Common myeloid progenitor, CD34-positive (primary cell): Measurements from ENCODE around the gene CPEB3.
"Not testable (repeated sequence)": the region's sequence is repeated elsewhere in the genome, so short reads cannot be mapped to it uniquely, and the experiment has no call there.

Experiments
- CTCF ChIA-PET: fragments of 350-600 bp; sonication (Branson Sonifier 250); formaldehyde crosslinking; loops from one replicate; lab custom pipeline; 2021; ENCODE audit warnings: antibody characterized with exemption; lab: Charles Lee
- POLR2A ChIA-PET: fragments of 350-600 bp; sonication (Branson Sonifier 250); formaldehyde crosslinking; loops from one replicate; lab custom pipeline; 2021; ENCODE audit warnings: antibody characterized with exemption; lab: Charles Lee
- DNase-seq, 3 donors: peaks; one replicate each; pipeline versions ENCODE4 v3.0.0 to v3.0.0-alpha.2; 2013
- H3K27ac ChIP-seq, 2 experiments: 1 replicate in 1 of 2; 2 replicates in 1 of 2; pipeline ENCODE4 v1.7.0; 2013; ENCODE audit warnings: inconsistent platforms in 2 of 2, low read length in 2 of 2, mild to moderate bottlenecking in 2 of 2, low read depth in 1 of 2, moderate library complexity in 1 of 2; ENCODE audit not compliant: severe bottlenecking in 2 of 2, insufficient read depth in 1 of 2, poor library complexity in 1 of 2
- H3K27me3 ChIP-seq, 5 experiments: replicated peaks in 2 of 5; 1 replicate in 3 of 5; 2 replicates in 2 of 5; pipeline versions ENCODE4 v1.6.1 to v1.7.0; 2013; ENCODE audit warnings: low read length in 4 of 5, mild to moderate bottlenecking in 2 of 5, moderate library complexity in 2 of 5, inconsistent platforms in 1 of 5; ENCODE audit not compliant: insufficient read depth in 5 of 5, control insufficient read depth in 4 of 5
- H3K36me3 ChIP-seq, 4 experiments: 1 replicate in 2 of 4; 2 replicates in 2 of 4; pipeline versions ENCODE4 v1.6.1 to v1.7.0; 2013; ENCODE audit warnings: low read length in 3 of 4, control low read depth in 1 of 4, mild to moderate bottlenecking in 1 of 4; ENCODE audit not compliant: control insufficient read depth in 4 of 4, insufficient read depth in 4 of 4
- H3K4me1 ChIP-seq, 4 experiments: 1 replicate in 3 of 4; 2 replicates in 1 of 4; pipeline versions ENCODE4 v1.6.1 to v1.7.1; 2013; ENCODE audit warnings: low read length in 3 of 4, mild to moderate bottlenecking in 3 of 4, control low read depth in 1 of 4, inconsistent platforms in 1 of 4, moderate library complexity in 1 of 4; ENCODE audit not compliant: control insufficient read depth in 4 of 4, insufficient read depth in 4 of 4; ENCODE audit errors: control extremely low read depth in 1 of 4
- H3K4me3 ChIP-seq, 7 experiments: 1 replicate in 4 of 7; 2 replicates in 3 of 7; pipeline versions ENCODE4 v1.5.1 to v1.7.0; 2013; ENCODE audit warnings: mild to moderate bottlenecking in 7 of 7, low read length in 6 of 7, moderate library complexity in 6 of 7, inconsistent platforms in 2 of 7, low read depth in 2 of 7, control low read depth in 1 of 7; ENCODE audit not compliant: insufficient read depth in 4 of 7, control insufficient read depth in 1 of 7; ENCODE audit errors: extremely low read depth in 1 of 7
- H3K9me3 ChIP-seq, 5 experiments: 1 replicate in 4 of 5; 2 replicates in 1 of 5; pipeline versions ENCODE4 v1.6.1 to v1.7.1; 2013; ENCODE audit warnings: low read length in 4 of 5, mild to moderate bottlenecking in 2 of 5, inconsistent platforms in 1 of 5, low read depth in 1 of 5, moderate library complexity in 1 of 5; ENCODE audit not compliant: control insufficient read depth in 4 of 5, insufficient read depth in 2 of 5; ENCODE audit errors: control extremely low read depth in 1 of 5
- WGBS: methylation state at CpG from one replicate; pipeline ENCODE4 v1.1.5; 2013; ENCODE audit not compliant: insufficient coverage; 5-methylcytosine and 5-hydroxymethylcytosine counted together

Gene CPEB3

GRCh38 chr10:92124020-92124419 lies 166.9 kb downstream of the CPEB3 start:
- no peaks in the 10 kb centered on the region for H3K36me3 ChIP-seq
- WGBS, result no CpG with 5 or more reads among the region's 1 CpG
- H3K9me3 ChIP-seq, result peaks cover 0 to 4% (median 0%) of the 10 kb centered on the region in 5 experiments
- peaks cover 0 to 2% (median 0%) of the 10 kb centered on the region in 4 experiments for H3K4me1 ChIP-seq
- no peak for DNase-seq
- H3K27me3 ChIP-seq, result no peaks in the 10 kb centered on the region
- CTCF ChIA-PET, result interaction anchor here (0.7 kb wide), 1 partner anchor 114 kb away, joined by 3 read pairs; no protein-coding TSS in a partner anchor
- H3K27ac ChIP-seq, result no peak overlapping the region
- H3K4me3 ChIP-seq, result no peak overlapping the region
- POLR2A ChIA-PET, result interaction anchor here (0.6 kb wide), 1 partner anchor 31 kb away, joined by 7 read pairs; no protein-coding TSS in a partner anchor

GRCh38 chr10:92122941-92123450 lies 167.9 kb downstream of the CPEB3 start:
- ChIA-PET CTCF (no interaction called here), POLR2A (interaction anchor here (0.5 kb wide), 1 partner anchor 113 kb away, joined by 3 read pairs; no protein-coding TSS in a partner anchor)
- no peak overlapping the region for H3K4me3 ChIP-seq
- H3K4me1 ChIP-seq, result peaks cover 0 to 2% (median 0%) of the 10 kb centered on the region in 4 experiments
- WGBS, result 94% methylated on average over 3 of the region's 5 CpGs
- H3K9me3 ChIP-seq, result no peaks in the 10 kb centered on the region
- DNase-seq, result no peak
- no peak overlapping the region for H3K27ac ChIP-seq
- H3K27me3 ChIP-seq, result no peaks in the 10 kb centered on the region
- no peaks in the 10 kb centered on the region for H3K36me3 ChIP-seq

GRCh38 chr10:92121686-92122492 lies 169.0 kb downstream of the CPEB3 start:
- 100% methylated on average over 3 of the region's 3 CpGs for WGBS
- no peaks in the 10 kb centered on the region for H3K27me3 ChIP-seq

GRCh38 chr10:92119340-92119739 lies 171.5 kb downstream of the CPEB3 start:
- ChIA-PET POLR2A (no interaction called here), CTCF (no interaction called here)
- Histone ChIP-seq H3K4me1 (no peaks in the 10 kb centered on the region), H3K9me3 (no peaks in the 10 kb centered on the region), H3K27ac (no peak overlapping the region), H3K27me3 (no peaks in the 10 kb centered on the region), H3K4me3 (no peak overlapping the region), H3K36me3 (no peaks in the 10 kb centered on the region)
- no peak for DNase-seq

More at GRCh38 chr10:92121686-92122492, 169.0 kb downstream of the CPEB3 start:
- Histone ChIP-seq H3K4me3 (no peak overlapping the region), H3K36me3 (no peaks in the 10 kb centered on the region), H3K27ac (no peak overlapping the region), H3K4me1 (peaks cover 0 to 2% (median 0%) of the 10 kb centered on the region in 4 experiments), H3K9me3 (no peaks in the 10 kb centered on the region)
- POLR2A ChIA-PET, result no interaction called here
- no peak for DNase-seq
- CTCF ChIA-PET, result no interaction called here

- H3K9me3 ChIP-seq, H3K4me3 ChIP-seq, DNase-seq, H3K36me3 ChIP-seq, CTCF ChIA-PET, H3K27me3 ChIP-seq, POLR2A ChIA-PET, H3K27ac ChIP-seq: not testable (repeated sequence)
- WGBS, result 97% methylated on average over 10 of the region's 30 CpGs
- H3K4me1 ChIP-seq, result peaks cover 0 to 15% (median 0%) of the 10 kb centered on the region in 4 experiments
Observed at GRCh38 chr10:92114917-92115316, 176.0 kb downstream of the CPEB3 start.

- ChIA-PET POLR2A (no interaction called here), CTCF (no interaction called here)
- DNase-seq, result no peak
- H3K4me1 ChIP-seq, result peaks cover 0 to 20% (median 0%) of the 10 kb centered on the region in 4 experiments
- H3K36me3 ChIP-seq, result no peaks in the 10 kb centered on the region
- H3K27me3 ChIP-seq, result no peaks in the 10 kb centered on the region
- H3K9me3 ChIP-seq, result no peaks in the 10 kb centered on the region
- no peak overlapping the region for H3K4me3 ChIP-seq
- no peak overlapping the region for H3K27ac ChIP-seq
- no CpG with 5 or more reads among the region's 4 CpGs for WGBS
Observed at GRCh38 chr10:92113911-92114600, 176.8 kb downstream of the CPEB3 start.

GRCh38 chr10:92112462-92112861 lies 178.4 kb downstream of the CPEB3 start:
- CTCF ChIA-PET, result no interaction called here
- POLR2A ChIA-PET, result no interaction called here

More at GRCh38 chr10:92112462-92112861, 178.4 kb downstream of the CPEB3 start:
- no peak overlapping the region for H3K4me3 ChIP-seq
- H3K27ac ChIP-seq, result no peak overlapping the region
- H3K9me3 ChIP-seq, result no peaks in the 10 kb centered on the region
- WGBS, result 78% methylated on average over 1 of the region's 1 CpG
- H3K36me3 ChIP-seq, result no peaks in the 10 kb centered on the region
- H3K27me3 ChIP-seq, result no peaks in the 10 kb centered on the region
- H3K4me1 ChIP-seq, result peaks cover 0 to 20% (median under 1%) of the 10 kb centered on the region in 4 experiments
- no peak for DNase-seq
